PC-9 (cell line): ENCODE measurements around the gene LCN6.

Experiments
- CTCF ChIP-seq: fragments of 200-600 bp; sonication (generic); conservative IDR thresholded peaks from 2 replicates; pipeline ENCODE4 v1.6.1; 2017; ENCODE audit warnings: mixed run types, antibody characterized with exemption, mild to moderate bottlenecking, moderate library complexity
- EZH2 ChIP-seq: fragments of 200-600 bp; sonication (generic); IDR thresholded peaks from 2 replicates; pipeline ENCODE4 v1.8.0; 2017; ENCODE audit warnings: antibody characterized with exemption, low read depth

- TF ChIP-seq CTCF (no peak), EZH2 (no peak)
These were observed 13.4 kb downstream of the LCN6 start for GRCh38 chr9:136734837-136735496.
